ENCODE data around the gene CDK5. TPM values are rescaled to one million over a fixed set of nuclear protein-coding genes. Genes with fewer than 3 reads are reported as not detected.

The CDK5 gene
- total RNA-seq, 1 experiment from 2014 or later, result 19.8 TPM

DNA sequence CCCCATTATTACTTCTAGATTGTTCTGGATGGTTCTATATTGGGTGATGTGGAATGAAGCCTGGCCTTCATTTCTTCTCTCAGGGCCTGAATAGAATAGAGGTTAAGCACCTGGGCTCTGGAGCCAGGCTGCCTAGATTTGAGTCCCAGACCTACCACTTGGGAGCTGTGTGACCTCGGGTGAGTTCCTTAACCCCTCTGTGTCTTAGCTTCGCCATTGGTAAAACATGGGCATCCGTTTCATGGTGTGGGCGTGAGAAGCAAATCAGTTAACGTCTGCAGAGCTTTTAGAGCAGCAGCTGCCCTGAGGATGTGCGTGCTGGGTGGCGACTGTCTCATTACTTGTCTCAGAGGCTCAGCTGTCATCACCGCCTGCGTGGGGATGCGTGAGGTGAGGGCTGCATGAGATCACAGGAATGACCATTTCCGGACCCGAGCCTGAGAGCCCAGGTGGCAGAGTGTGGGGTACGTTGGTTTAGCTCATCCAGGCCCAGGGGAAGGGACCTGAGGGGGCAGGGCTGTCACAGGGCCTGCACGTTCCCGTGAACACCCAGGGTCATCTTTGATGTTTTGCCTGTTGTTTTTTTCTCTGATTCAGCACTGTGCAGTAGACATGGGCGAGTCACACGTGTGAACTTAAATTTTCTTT lies 38.3 kb upstream of the CDK5 start:
- Histone ChIP-seq H4K20me1 (ENCODE audit: insufficient read depth) (no peaks in the 10 kb centered on the region; the same call in 1 of the 2 replicates), H3K27ac (ENCODE audit: low read depth, low read length) (no peak overlapping the region), H3K4me1 (ENCODE audit: control insufficient read depth in 1 of 2, insufficient read depth in 2 of 2, low read length in 2 of 2) (no peaks in the 10 kb centered on the region), H2AFZ (ENCODE audit: low read depth, low read length, poor library complexity, severe bottlenecking) (no peak overlapping the region), H3K9me3 (ENCODE audit: control insufficient read depth in 1 of 2, insufficient read depth in 1 of 2, low read depth in 1 of 2, low read length in 2 of 2) (no peaks in the 10 kb centered on the region), H3K27me3 (ENCODE audit: insufficient read depth, low read length) (no peaks in the 10 kb centered on the region), H3K36me3 (ENCODE audit: control insufficient read depth in 1 of 2, insufficient read depth in 2 of 2, low read length in 2 of 2) (peaks cover 0 to 14% of the 10 kb centered on the region in 2 experiments; a peak in 1 of 4 replicates), H3K9me2 (ENCODE audit: insufficient read depth) (no peaks in the 10 kb centered on the region), H3K79me2 (ENCODE audit: insufficient read depth, low read length) (peaks cover 97% of the 10 kb centered on the region), H3K9ac (ENCODE audit: low read length) (no peak overlapping the region), H3K4me3 (replicated peaks in 1 of 2; ENCODE audit: low read depth in 1 of 2, low read length in 2 of 2) (no peak overlapping the region), H3K4me2 (ENCODE audit: low read length) (no peak overlapping the region)
- no peak for DNase-seq (ENCODE audit: low read depth, low spot score)
- BruUV-seq (replicated peaks), result no TSS peak
- POLR2A ChIA-PET, result interaction anchor here (0.8 kb wide), 1 partner anchor 22 kb away, joined by 4 read pairs; no protein-coding TSS in a partner anchor
- CTCF ChIA-PET, result no interaction called here
- no peak for ATAC-seq
- intact Hi-C loops (cut with micrococcal nuclease), result no loop called here
- TF ChIP-seq ZNF274 (IDR thresholded peaks at IDR 0.05; ENCODE audit: low read depth, low read length) (no peak), SRF (IDR thresholded peaks at IDR 0.05; ENCODE audit: low read depth) (no peak), ZFX (IDR thresholded peaks at IDR 0.05) (no peak), EZH2 (IDR thresholded peaks at IDR 0.05) (no peak), FOSL1 (IDR thresholded peaks at IDR 0.05; ENCODE audit: low read depth) (no peak), SIN3A (IDR thresholded peaks at IDR 0.05; ENCODE audit: low read depth) (no peak), JUND (IDR thresholded peaks at IDR 0.05) (no peak), RAD21 (IDR thresholded peaks at IDR 0.05; ENCODE audit: low read depth) (no peak)
- TF ChIP-seq, protein P1, sequence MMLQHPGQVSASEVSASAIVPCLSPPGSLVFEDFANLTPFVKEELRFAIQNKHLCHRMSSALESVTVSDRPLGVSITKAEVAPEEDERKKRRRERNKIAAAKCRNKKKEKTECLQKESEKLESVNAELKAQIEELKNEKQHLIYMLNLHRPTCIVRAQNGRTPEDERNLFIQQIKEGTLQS (IDR thresholded peaks at IDR 0.05), result no peak
- TF ChIP-seq, protein P2, sequence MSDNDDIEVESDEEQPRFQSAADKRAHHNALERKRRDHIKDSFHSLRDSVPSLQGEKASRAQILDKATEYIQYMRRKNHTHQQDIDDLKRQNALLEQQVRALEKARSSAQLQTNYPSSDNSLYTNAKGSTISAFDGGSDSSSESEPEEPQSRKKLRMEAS (IDR thresholded peaks at IDR 0.05), result no peak
- RAD21 ChIA-PET (ENCODE audit: low non-redundant PET in 1 of 2, low total read pairs in 2 of 2, uncharacterized antibody in 2 of 2, unreplicated experiment in 2 of 2), result interaction anchor here in 1 of 2 experiments (0.7 kb wide), 1 partner anchor 189 kb away, joined by 4 read pairs; no protein-coding TSS in a partner anchor

Measured in HCT116 (cell line).